OCI-LY1 (cell line): ENCODE data around the gene PCDHGA5.

Source experiments
- CTCF ChIP-seq: fragments of 200-600 bp; sonication (generic), shearing (Covaris generic); IDR thresholded peaks from 2 replicates; pipeline ENCODE4 v1.5.1; 2017; ENCODE audit warnings: mild to moderate bottlenecking, antibody characterized with exemption, low read length, moderate library complexity, mixed read lengths
- EZH2 ChIP-seq: fragments of 200-600 bp; sonication (generic), shearing (Covaris generic); IDR thresholded peaks from 2 replicates; pipeline ENCODE4 v1.8.0; 2017; ENCODE audit warnings: borderline replicate concordance, mixed run types, mild to moderate bottlenecking, antibody characterized with exemption, low read length, moderate library complexity, mixed read lengths

- TF ChIP-seq CTCF, result no peak
- no peak for TF ChIP-seq EZH2
These were observed 4.1 kb upstream of the PCDHGA5 start, which contains the start of gene PCDHGB2 for GRCh38 chr5:141359790-141360426.
